ENCODE measurements around the gene COG6.

COG6 gene

DNA sequence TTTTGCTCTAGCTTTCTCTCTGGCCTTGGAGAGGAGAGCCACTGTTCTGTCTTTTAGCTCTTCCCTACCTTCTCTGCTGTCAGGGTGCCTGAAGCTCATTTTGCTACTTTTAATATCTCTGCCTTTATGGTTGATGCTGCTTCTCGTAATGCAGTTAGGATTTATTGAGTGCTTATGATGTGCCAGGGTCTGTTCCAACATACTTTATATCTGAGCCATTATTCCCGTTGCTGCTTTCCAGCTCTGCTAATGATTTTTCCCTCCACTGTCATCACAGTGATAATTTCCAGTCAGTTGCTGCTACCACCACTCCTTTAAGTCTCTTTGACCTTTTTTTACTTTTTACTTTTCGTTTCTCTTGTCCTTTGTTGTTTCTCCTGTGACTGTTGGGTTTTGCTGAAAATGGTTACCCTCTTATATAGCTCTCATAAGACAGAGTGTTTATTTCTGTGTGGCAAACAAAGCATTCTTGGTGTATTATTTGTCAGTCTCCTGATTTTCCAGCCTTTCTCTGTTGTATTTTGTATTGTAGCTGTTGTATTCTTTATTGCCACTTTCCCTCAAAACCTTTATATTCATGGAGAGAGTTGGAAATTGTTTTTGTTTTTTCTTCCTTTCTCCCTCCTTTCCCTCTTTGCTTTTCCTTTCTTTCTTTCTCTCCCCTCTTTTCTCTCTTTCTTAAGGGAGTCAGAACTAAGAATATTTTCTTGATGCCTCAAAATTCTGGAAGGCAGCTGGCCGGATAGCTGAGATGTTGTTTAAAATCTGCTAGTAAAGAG lies 37.4 kb downstream of the COG6 start:
- TF ChIP-seq GATA1 (IDR thresholded peaks at IDR 0.05; ENCODE audit: low read depth, low read length) (no peak), POLR2A (IDR thresholded peaks at IDR 0.05; ENCODE audit: low read length) (no peak)

DNA sequence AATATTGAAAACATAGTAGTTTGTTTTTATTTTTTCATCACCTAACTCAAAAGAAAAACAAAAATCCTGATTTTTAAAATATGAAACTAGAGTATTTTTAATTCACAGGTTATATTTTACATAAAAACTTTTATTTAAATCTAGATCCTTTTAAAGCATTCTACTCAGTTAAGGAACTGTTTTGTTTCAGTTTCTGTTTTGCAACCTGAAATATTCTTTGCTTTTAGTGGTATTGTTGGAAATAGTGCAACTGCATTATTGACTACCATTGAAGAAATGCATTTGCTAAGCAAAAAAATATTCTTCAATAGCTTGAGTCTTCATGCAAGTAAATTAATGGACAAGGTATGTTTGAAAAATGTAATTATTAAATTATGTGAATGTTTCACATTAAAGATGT lies 43.8 kb downstream of the COG6 start:
- DNase-seq, result no peak
- TF ChIP-seq POLR2A (IDR thresholded peaks at IDR 0.05; ENCODE audit: low read length), result no peak
- no peak for TF ChIP-seq GATA1 (IDR thresholded peaks at IDR 0.05; ENCODE audit: low read depth, low read length)

More for the DNA sequence above, 37.4 kb downstream of the COG6 start:
- no peak for DNase-seq

DNA sequence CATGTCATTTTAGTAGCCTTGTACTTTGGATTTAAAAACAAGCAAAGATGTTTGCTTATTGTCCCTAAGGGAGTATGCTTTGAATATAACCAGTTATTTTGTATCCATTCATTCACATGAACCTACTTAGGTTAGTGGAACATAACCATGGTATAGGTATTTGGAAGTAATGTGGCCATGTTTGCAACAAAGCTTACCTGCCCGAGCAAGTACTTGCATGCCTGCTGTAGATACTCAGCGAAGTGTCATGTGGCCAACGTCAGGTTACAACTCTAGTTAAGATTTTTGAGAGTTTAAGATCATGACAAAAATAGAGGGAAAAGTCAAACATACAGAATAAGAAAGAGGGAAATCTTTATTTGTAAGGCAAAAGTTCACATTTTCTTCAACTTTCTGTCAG lies 57.2 kb downstream of the COG6 start:
- DNase-seq, result no peak
- TF ChIP-seq GATA1 (IDR thresholded peaks at IDR 0.05; ENCODE audit: low read depth, low read length) (no peak), POLR2A (IDR thresholded peaks at IDR 0.05; ENCODE audit: low read length) (no peak)

DNA sequence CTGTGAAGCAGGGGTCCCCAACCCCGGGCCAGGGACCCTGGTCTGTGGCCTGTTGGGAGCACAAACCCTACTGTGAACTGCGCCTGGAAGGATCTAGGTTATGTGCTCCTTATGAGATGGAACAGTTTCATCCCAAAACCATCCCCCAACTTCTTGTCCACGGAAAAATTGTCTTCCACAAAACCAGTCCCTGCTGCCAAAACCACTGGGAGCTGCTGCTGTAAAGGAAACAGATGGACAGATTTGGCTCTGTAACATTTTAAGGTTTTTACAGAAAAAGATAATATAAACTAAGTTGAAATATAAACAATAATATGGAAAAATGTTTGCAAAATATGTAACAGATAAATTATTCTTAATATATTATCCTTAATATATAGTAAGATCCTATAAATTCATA lies 73.7 kb downstream of the COG6 start:
- DNase-seq, result no peak

DNA sequence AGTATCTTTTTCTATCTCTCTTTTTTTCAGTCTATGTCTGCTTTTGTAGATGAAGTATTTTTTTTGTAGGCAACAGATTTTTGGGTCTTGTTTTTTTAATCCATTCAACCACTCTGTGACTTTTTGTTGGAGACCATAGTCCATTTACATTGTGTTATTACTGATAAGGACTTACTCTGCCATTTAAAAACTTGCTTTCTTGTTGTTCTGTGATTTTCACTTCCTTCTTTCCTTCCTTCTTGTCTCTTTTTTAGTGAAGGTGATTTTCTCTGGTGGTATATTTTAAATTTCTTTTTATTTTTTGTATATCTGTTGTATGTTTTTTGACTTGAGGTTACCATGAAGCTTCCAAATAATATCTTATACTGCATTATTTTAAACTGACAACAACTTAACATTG lies 79.5 kb downstream of the COG6 start:
- no peak for DNase-seq

More for the DNA sequence above, 73.7 kb downstream of the COG6 start:
- TF ChIP-seq GATA1 (IDR thresholded peaks at IDR 0.05; ENCODE audit: low read depth, low read length), result no peak
- TF ChIP-seq POLR2A (IDR thresholded peaks at IDR 0.05; ENCODE audit: low read length), result no peak

DNA sequence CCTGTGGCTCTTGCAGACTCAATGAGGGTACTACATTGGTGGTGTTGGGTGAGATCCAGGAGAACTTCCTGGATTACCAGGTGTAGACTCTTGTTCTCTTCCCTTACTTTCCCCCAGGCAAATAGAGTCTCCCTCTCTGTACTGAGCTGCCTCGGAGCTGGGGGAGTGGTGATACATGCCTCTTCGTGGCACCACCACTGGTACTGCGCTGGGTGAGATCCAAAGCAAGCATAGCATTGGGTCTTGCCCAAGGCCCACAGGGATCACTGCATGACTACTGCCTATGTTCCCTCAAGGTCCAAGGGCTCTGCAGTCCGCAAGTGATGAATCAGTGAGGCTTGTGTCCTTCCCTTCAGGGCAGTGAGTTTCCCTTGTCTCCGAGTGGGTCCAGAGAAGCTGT lies 81.6 kb downstream of the COG6 start:
- no peak for DNase-seq
- TF ChIP-seq POLR2A (IDR thresholded peaks at IDR 0.05; ENCODE audit: low read length) (no peak), GATA1 (IDR thresholded peaks at IDR 0.05; ENCODE audit: low read depth, low read length) (no peak)

More for the DNA sequence above, 79.5 kb downstream of the COG6 start:
- no peak for TF ChIP-seq POLR2A (IDR thresholded peaks at IDR 0.05; ENCODE audit: low read length)
- TF ChIP-seq GATA1 (IDR thresholded peaks at IDR 0.05; ENCODE audit: low read depth, low read length), result no peak

DNA sequence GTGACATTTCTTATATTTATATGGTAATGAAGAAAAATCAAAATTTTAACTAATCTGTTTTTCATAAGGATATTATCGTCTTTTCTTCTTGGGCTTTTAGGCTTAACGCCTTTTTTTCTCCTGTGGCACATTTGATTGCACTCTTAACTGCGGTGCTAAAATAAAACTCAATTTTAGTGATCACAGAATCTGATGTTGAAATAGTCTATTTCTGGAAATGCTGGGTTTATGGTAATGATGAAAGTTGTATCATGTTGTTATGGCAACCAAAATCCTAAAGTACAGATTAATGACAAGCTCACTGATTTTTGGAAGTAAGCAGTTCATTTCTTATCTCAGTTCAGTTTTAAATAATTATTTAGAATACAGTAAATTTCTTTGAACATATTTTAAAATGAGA lies 85.3 kb downstream of the COG6 start:
- no peak for DNase-seq
- TF ChIP-seq GATA1 (IDR thresholded peaks at IDR 0.05; ENCODE audit: low read depth, low read length), result no peak
- TF ChIP-seq POLR2A (IDR thresholded peaks at IDR 0.05; ENCODE audit: low read length), result no peak

DNA sequence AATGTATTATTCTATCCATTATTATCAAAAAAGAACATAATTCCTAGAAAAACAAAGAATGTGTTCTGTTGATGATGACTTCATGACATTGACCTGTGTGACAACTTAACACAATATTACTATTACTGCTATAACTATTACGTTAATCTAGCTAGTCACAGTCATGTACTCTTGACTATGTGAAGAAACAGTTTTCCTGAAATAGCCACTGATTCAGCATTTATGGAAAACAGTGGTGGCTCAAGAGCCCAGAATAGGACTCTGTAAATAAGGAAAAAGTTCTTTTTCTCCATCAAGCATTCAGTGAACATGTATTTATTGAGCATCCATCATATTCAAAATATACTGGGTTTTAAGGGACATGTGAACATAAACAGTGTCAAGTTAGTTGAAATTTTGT lies 93.5 kb downstream of the COG6 start:
- no peak for DNase-seq
- TF ChIP-seq GATA1 (IDR thresholded peaks at IDR 0.05; ENCODE audit: low read depth, low read length) (no peak), POLR2A (IDR thresholded peaks at IDR 0.05; ENCODE audit: low read length) (no peak)

DNA sequence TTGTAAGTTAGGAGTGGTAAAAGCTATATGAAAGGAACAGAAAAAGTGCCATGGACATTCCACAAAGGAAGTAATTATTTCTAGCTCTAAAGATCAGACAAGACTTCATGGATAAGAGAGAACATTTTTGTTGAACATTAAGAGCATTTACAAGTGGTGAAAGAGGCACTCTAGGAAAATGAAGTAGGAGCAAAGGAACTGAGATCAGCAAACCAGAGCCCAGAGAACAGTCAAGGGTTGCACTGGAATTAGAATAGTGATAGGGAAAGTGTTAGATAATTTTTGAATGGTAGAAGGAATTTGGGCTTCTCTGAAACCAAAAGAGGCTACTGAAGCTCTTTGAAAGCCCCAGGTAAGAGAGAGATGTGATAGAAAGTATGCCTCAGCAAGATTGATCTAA lies 94.1 kb downstream of the COG6 start:
- TF ChIP-seq GATA1 (IDR thresholded peaks at IDR 0.05; ENCODE audit: low read depth, low read length), result no peak
- TF ChIP-seq POLR2A (IDR thresholded peaks at IDR 0.05; ENCODE audit: low read length), result no peak
- no peak for DNase-seq

DNA sequence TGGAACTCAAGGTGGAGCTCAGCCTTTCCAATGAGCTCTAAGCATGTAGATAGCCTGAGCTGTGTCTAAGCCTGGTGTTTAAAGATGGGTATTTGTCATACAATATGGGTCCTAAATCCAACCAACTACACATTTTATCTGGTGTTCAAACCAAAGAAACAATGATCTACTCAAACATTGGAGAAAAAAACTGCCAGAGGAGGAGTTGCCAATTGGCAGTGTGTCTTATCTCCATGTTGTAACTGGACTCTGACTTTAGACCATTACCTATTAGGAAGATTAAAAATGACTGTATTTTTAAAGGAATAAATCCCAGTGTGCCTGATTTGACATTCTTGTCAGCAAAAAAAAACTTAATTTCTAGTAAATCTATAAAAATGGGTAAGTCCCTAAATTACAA lies 96.3 kb downstream of the COG6 start:
- no peak for DNase-seq
- no peak for TF ChIP-seq POLR2A (IDR thresholded peaks at IDR 0.05; ENCODE audit: low read length)
- TF ChIP-seq GATA1 (IDR thresholded peaks at IDR 0.05; ENCODE audit: low read depth, low read length), result no peak

DNA sequence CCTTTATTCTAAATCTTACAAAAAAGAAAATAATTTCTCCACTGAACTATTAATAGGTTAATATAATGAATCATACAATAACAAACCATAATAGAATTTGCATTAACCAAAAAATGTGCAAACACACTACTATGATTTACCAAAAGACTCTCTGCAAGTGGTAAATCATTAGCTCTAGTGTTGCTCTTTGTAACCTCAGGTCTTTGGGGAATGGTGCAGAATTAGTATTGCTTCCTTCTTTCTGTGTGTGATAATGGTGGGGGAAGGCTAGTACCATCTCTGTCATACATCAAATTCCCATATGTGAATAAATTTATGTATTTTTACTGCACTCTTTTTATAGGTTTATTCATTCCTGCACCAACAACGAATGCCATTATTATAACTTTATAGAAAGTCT lies 105.1 kb downstream of the COG6 start:
- DNase-seq, result no peak
- TF ChIP-seq GATA1 (IDR thresholded peaks at IDR 0.05; ENCODE audit: low read depth, low read length) (no peak), POLR2A (IDR thresholded peaks at IDR 0.05; ENCODE audit: low read length) (no peak)

DNA sequence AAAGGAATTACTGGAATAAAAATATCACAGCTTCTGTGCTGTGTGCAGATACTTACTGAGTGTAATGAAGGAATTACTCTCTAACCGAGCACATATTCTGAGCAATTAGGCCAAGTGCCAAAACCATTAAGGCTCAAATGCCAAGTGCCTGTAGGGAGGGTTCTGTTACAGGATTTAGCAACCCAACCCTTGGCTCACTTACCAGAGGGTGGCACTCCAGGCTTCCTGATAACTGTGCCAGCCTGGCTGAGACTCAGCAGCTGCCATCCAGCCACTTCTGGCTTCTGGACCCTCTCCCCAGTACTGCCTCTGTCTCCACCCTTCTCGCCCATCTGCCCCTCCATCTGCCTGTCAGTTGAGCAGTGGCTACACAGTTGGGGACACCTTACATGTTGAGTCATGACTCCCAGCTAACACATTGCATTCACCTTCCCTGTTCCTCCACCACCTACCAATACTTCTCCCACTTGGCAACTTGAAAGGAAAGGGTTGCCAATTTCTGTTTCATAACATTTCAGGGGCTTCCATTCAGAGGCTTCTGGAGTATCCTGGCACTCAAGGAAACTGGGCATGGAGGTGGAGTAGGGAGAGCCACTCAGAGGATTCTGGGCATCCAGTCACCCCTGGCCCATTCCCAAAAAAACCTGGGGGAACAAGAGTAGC lies 110.5 kb downstream of the COG6 start:
- TF ChIP-seq POLR2A (IDR thresholded peaks at IDR 0.05; ENCODE audit: low read length) (no peak), GATA1 (IDR thresholded peaks at IDR 0.05; ENCODE audit: low read depth, low read length) (no peak)
- DNase-seq, result no peak

DNA sequence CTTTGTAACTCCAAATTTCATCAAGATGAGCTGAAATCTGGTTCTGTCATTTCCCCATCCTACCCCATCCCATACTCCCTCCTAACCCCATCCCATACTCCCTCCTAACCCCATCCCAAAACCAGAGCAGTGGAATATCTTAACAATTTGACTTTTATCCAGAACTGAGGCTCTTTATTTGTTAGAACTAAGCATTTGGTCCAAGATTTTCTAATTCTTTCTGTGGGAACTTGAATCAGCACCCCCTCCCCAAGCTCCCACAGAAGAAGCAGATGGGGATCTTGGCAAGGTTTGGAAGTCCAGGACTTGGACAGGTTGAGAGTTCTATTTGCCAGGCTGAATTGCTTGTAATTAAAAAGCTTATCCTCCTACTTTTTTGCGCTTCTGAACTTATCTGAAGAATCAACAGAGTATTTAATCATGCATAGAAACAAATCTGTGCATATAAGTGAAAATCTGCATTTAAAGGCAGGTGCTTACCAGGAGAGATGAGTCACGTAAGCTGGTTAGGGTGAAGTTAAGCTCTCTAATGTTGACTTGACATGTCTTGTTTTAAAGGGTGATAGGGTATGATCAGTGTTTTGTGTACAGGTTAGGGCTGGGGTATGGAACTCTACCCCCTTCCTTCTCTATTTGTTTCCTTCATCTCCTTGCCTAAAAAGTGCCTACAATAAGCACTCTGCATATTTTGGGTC lies 111.1 kb downstream of the COG6 start:
- TF ChIP-seq GATA1 (IDR thresholded peaks at IDR 0.05; ENCODE audit: low read depth, low read length) (no peak), POLR2A (IDR thresholded peaks at IDR 0.05; ENCODE audit: low read length) (no peak)
- no peak for DNase-seq

DNA sequence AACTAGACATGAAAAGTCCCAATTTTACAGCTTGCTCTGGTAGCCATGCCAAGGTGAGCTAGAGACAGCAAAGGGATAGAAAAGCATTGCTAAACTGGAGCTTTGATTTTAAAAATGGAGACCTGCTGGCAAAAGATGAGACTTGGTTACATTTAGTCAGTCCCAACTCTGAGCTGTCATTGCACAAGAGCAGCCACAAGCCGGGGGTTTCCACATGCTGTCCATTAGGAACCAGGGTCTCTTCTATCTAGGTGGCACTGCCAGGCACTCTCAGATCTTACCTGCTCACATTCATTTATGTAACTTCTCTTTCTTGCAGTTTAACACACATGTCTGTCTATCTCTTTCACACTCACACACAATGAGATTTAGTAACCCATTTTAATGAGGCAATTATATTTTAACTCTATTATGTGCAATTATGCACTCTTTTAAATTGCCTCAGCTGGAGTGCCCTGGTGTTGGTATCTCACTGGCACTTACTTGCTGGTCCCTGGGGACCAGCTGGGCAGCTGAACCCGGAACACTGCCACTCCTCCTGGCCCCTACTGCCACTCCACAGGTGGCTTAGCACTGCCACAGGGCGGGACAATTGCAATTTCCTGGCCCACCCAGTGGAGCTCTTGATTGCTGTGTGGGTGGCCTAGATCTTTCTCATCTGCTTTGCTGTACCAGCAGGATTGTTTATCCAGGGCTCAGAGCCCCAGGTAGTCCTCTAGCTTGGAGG lies 112.5 kb downstream of the COG6 start:
- DNase-seq, result no peak
- TF ChIP-seq POLR2A (IDR thresholded peaks at IDR 0.05; ENCODE audit: low read length) (no peak), GATA1 (IDR thresholded peaks at IDR 0.05; ENCODE audit: low read depth, low read length) (no peak)
